ENCODE results near the gene CD96. TPM values are rescaled to one million over a fixed set of nuclear protein-coding genes. Genes with fewer than 3 reads are reported as not detected.

CD96 gene
- polyA plus RNA-seq, 1 donor from 2014 or later, result not detected

GRCh38 chr3:111610189-111610588 lies 68.2 kb downstream of the CD96 start:
- no peak overlapping the region for H3K4me2 ChIP-seq (ENCODE audit: low read length)

GRCh38 chr3:111610612-111611054 lies 68.6 kb downstream of the CD96 start:
- Histone ChIP-seq H3F3A (ENCODE audit: insufficient read depth, low read length, poor library complexity, severe bottlenecking) (no peaks in the 10 kb centered on the region), H3K9me2 (ENCODE audit: insufficient read depth, low read length) (no peaks in the 10 kb centered on the region), H3K9me3 (ENCODE audit: low read length) (no peaks in the 10 kb centered on the region), H3K27ac (ENCODE audit: low read length) (no peak overlapping the region), H3K79me2 (replicated peaks; ENCODE audit: insufficient read depth, low read length) (no peaks in the 10 kb centered on the region), H2AFZ (ENCODE audit: low read depth, low read length) (no peak overlapping the region), H4K20me1 (ENCODE audit: insufficient read depth) (no peaks in the 10 kb centered on the region), H3K4me2 (ENCODE audit: low read length) (no peak overlapping the region), H3K27me3 (ENCODE audit: insufficient read depth, low read depth, low read length) (no peaks in the 10 kb centered on the region), H3K9ac (ENCODE audit: low read length) (no peak overlapping the region), H3K4me3 (ENCODE audit: low read length) (no peak overlapping the region), H3K36me3 (ENCODE audit: insufficient read depth, low read length) (no peaks in the 10 kb centered on the region)
- TF ChIP-seq EP300 (conservative IDR thresholded peaks at IDR 0.05; ENCODE audit: poor library complexity, severe bottlenecking) (peak; percentile 38), SMC3 (conservative IDR thresholded peaks at IDR 0.05; ENCODE audit: poor library complexity) (no peak)

More at GRCh38 chr3:111610189-111610588, 68.2 kb downstream of the CD96 start:
- Histone ChIP-seq H3K9ac (ENCODE audit: low read length) (no peak overlapping the region), H3F3A (ENCODE audit: insufficient read depth, low read length, poor library complexity, severe bottlenecking) (no peaks in the 10 kb centered on the region), H3K79me2 (replicated peaks; ENCODE audit: insufficient read depth, low read length) (no peaks in the 10 kb centered on the region), H3K36me3 (ENCODE audit: insufficient read depth, low read length) (no peaks in the 10 kb centered on the region), H3K9me3 (ENCODE audit: low read length) (no peaks in the 10 kb centered on the region), H3K9me2 (ENCODE audit: insufficient read depth, low read length) (no peaks in the 10 kb centered on the region), H3K4me3 (ENCODE audit: low read length) (no peak overlapping the region), H3K27me3 (ENCODE audit: insufficient read depth, low read depth, low read length) (no peaks in the 10 kb centered on the region), H2AFZ (ENCODE audit: low read depth, low read length) (no peak overlapping the region), H3K27ac (ENCODE audit: low read length) (no peak overlapping the region), H4K20me1 (ENCODE audit: insufficient read depth) (no peaks in the 10 kb centered on the region)
- TF ChIP-seq REST (IDR thresholded peaks at IDR 0.05; ENCODE audit: borderline replicate concordance) (no peak), EP300 (conservative IDR thresholded peaks at IDR 0.05; ENCODE audit: poor library complexity, severe bottlenecking) (no peak), EZH2 (IDR thresholded peaks at IDR 0.05; ENCODE audit: borderline replicate concordance, insufficient read depth, low read length, poor library complexity, severe bottlenecking) (no peak), TAF1 (IDR thresholded peaks at IDR 0.05; ENCODE audit: low read depth) (no peak), RAD21 (conservative IDR thresholded peaks at IDR 0.05) (no peak), POLR2AphosphoS5 (IDR thresholded peaks at IDR 0.05) (no peak), MXI1 (conservative IDR thresholded peaks at IDR 0.05; ENCODE audit: poor library complexity, severe bottlenecking) (no peak), SMC3 (conservative IDR thresholded peaks at IDR 0.05; ENCODE audit: poor library complexity) (no peak), CTCF (IDR thresholded peaks at IDR 0.05; ENCODE audit: poor library complexity, severe bottlenecking) (no peak)

GRCh38 chr3:111613294-111613693 lies 71.3 kb downstream of the CD96 start:
- Histone ChIP-seq H2AFZ (ENCODE audit: low read depth, low read length) (no peak overlapping the region), H3F3A (ENCODE audit: insufficient read depth, low read length, poor library complexity, severe bottlenecking) (no peaks in the 10 kb centered on the region), H3K27ac (ENCODE audit: low read length) (no peak overlapping the region), H3K4me2 (ENCODE audit: low read length) (no peak overlapping the region), H3K79me2 (replicated peaks; ENCODE audit: insufficient read depth, low read length) (no peaks in the 10 kb centered on the region), H3K4me3 (ENCODE audit: low read length) (no peak overlapping the region), H3K27me3 (ENCODE audit: insufficient read depth, low read depth, low read length) (no peaks in the 10 kb centered on the region), H3K9me3 (ENCODE audit: low read length) (no peaks in the 10 kb centered on the region), H4K20me1 (ENCODE audit: insufficient read depth) (no peaks in the 10 kb centered on the region), H3K9ac (ENCODE audit: low read length) (no peak overlapping the region), H3K36me3 (ENCODE audit: insufficient read depth, low read length) (no peaks in the 10 kb centered on the region), H3K9me2 (ENCODE audit: insufficient read depth, low read length) (no peaks in the 10 kb centered on the region)
- TF ChIP-seq POLR2AphosphoS5 (IDR thresholded peaks at IDR 0.05) (no peak), REST (IDR thresholded peaks at IDR 0.05; ENCODE audit: borderline replicate concordance) (no peak), MXI1 (conservative IDR thresholded peaks at IDR 0.05; ENCODE audit: poor library complexity, severe bottlenecking) (no peak), EZH2 (IDR thresholded peaks at IDR 0.05; ENCODE audit: borderline replicate concordance, insufficient read depth, low read length, poor library complexity, severe bottlenecking) (no peak), SMC3 (conservative IDR thresholded peaks at IDR 0.05; ENCODE audit: poor library complexity) (no peak), RAD21 (conservative IDR thresholded peaks at IDR 0.05) (no peak), EP300 (conservative IDR thresholded peaks at IDR 0.05; ENCODE audit: poor library complexity, severe bottlenecking) (no peak), CTCF (IDR thresholded peaks at IDR 0.05; ENCODE audit: poor library complexity, severe bottlenecking) (no peak), TAF1 (IDR thresholded peaks at IDR 0.05; ENCODE audit: low read depth) (no peak)
